Raji (cell line): Measurements from ENCODE around the gene MYO15B.

Experiments used
- POLR2A ChIP-seq: IDR thresholded peaks from 2 replicates; pipeline ENCODE4 v1.6.1; 2011; ENCODE audit warnings: low read depth, low read length, control low read depth; ENCODE audit not compliant: insufficient read depth

Gene MYO15B

DNA sequence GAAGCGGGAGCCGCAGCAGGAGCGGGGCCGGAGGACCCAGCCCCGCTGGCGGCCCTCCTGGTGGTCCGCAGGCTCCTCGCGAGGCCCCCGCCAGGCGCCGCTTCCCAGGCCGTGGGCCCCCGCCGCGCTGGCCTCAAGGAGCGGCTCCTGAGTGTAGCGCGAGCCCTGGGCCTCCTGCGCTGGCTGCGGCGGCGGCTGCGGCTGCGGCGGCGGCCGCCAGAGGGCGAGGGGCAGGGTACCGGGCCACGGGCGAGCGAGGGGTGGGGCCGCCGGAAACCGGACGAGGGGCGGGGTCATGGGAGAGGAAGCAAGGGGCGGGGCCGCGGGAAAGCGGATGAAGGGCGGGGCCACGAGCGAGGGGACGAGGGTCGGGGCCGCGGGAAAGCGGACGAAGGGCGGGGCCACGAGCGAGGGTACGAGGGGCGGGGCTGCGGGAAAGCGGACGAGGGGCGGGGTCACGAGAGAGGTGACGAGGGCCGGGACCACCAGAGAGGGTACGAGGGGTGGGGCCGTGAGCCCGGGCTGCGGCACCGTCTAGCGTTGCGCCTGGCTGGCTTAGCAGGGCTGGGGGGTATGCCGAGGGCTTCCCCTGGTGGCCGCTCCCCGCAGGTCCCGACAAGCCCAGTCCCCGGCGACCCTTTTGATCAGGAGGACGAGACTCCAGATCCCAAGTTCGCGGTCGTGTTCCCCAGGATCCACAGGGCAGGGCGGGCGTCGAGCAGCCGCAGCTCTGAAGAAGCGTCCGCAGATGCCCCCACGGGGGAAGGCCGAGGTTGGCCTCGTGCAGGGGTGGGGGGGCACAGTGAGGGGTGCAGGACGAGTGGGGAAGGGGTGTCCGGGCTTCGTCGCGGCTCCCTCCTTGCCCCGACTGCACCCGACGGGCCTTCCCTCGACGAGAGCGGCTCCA, 1.7 kb downstream of the MYO15B start:
- no peak for TF ChIP-seq POLR2A

DNA sequence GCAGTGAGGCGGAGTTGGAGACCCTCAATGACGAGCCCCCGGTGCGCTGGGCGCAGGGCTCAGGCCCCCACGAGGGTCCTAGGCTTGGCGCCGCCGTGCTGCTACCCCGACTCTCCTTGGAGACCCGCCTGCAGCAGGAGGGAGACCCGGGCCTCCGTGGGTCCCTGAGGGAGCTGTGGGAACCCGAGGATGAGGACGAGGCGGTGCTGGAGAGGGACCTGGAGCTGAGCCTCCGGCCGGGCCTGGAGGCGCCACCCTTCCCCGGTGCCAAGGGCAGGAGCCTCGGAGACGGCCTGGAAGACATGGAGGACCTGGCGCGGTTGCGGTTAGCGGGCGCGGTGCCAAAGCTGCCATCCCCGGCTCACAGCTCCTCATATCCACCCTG, 2.3 kb downstream of the MYO15B start:
- TF ChIP-seq POLR2A = no peak

DNA sequence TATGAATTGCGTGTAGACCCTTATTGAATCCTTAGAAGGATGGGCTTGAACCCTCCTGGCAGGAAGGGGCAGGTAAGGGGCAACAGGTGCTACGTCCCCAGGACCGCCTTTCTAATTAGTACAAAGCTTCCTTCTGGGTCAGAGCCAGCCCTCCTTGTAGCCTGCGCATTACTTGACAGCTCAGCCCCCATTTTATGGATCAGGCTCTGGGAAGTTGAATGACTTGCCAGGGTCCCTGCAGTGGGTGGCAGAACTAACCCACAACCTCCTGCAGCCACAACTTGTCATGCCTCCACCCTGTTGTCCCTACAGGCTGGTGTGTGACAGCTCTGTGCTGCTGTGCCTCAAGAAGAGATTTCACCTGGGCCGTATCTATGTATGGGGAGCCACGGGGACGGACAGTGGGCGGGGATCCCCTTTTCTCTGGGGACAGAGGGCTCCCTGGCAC, 2.7 kb downstream of the MYO15B start:
- no peak for TF ChIP-seq POLR2A

DNA sequence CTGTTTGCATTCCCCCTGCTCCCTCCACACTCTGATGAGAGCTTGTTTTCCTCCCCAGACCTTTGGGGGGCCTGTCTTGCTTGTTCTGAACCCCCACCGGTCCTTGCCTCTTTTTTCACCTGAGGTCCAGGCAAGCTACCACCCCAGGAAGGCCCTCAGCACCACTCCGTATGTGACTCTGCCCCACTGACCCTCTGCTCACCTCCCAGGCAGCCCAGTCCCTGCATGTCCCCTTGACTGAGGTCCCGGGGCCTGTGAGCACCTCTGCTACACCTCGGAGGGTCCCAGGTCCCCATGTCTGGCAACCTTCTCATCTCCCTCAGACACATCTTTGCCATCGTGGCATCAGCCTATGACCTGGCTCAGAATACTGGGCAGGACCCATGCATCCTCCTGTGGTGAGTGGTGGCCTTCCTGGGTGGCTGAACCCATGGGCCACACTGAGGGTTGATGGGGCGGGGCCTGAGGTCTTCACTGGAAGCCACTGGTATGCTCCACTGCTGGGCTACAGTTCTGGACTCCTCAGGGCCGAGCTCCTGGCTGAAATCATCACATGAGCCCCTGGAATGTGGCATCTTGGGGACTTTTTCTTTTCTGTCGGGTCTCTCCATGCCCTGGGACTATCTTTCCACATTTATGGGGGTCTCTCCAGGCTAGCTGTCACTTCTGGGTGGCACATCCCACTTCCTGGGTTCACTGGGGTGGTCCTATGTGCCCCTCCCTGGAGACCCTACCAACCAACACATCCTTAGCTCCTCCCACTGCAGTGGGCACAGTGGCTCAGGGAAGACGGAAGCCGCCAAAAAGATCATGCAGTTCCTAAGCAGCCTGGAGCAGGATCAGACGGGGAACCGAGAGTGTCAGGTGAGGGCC, 3.5 kb downstream of the MYO15B start:
- TF ChIP-seq POLR2A = no peak

DNA sequence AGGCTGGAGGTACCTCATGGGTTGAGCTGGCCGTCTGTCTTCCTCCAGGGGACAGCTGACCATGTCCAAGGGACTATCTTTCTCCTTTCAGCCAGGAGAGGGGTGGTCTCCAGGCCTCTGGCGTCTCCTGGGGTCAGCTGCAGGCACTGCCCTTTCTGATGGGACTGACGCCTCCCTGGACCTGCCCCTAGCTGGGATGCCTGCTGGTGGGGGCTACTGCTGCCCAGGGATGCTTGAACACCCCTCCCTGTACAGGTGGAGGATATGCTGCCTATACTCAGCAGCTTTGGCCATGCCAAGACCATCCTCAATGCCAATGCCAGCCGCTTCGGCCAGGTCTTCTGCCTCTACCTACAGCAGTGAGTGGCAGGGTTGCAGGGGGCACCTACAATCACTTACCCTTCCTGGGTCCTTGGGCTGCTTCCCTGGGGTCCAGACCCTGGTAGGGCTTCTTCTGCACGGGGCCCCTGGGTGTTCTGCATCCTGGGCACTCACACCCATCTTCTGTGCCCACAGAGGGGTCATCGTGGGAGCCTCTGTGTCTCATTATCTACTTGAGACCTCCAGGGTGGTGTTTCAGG, 4.2 kb downstream of the MYO15B start:
- no peak for TF ChIP-seq POLR2A

DNA sequence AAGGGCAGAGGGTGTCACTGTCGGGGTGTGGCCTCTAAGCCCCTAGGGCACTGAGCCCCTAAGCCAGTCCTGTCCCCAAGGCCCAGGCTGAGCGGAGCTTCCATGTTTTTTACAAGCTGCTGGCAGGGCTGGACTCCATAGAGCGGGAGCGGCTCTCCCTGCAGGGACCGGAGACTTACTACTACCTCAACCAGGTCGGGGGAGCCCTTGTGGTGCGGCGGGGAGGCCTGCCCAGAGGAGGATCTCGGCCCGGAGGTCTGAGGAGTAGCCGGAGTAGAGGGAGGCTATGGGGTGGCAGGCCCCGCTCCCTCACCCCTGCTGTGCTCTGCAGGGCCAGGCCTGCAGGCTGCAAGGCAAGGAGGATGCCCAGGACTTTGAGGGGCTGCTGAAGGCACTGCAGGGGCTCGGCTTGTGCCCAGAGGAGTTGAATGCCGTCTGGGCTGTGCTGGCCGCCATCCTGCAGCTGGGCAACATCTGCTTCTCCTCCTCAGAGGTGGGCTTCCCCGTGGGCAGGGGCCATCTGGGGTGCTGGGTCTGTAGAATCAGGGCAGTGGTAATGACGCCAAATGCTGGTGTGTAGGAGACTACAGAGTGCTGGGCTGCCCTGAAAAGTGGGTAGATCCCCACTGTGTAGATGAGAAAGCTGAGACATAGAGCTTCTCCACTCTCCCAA, 4.9 kb downstream of the MYO15B start:
- TF ChIP-seq POLR2A = no peak

DNA sequence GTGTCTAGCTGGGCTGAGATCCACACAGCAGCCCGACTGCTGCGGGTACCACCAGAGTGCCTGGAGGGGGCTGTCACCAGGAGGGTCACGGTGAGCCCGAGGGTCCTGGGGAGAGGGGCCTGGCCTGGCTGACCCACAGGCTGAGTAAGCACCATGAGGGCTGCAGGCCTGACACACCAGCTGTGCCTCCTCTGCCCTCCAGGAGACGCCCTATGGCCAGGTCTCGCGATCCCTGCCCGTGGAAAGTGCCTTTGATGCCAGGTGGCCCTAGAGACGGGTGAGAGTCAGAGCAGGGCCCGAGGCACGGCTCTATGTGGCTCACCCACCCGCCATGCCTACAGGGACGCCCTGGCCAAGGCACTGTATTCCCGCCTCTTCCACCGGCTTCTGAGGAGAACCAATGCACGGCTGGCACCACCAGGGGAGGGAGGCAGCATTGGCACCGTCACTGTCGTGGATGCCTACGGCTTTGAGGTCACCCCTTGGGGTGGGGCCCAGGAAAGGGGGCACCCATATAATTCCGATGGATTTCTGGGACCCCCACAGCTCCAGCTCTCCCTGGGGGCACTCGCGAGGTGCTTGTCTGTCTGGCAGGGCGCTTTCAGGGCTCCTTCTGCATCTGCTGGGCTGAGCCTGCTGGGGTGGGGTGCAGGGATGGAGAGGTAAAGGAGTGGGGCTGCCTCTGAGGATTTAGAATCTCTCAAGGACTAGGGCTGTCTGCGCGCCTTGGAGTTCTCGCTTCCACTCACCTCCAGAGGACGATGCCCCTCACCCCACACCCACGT, 7.1 kb downstream of the MYO15B start:
- TF ChIP-seq POLR2A = no peak

DNA sequence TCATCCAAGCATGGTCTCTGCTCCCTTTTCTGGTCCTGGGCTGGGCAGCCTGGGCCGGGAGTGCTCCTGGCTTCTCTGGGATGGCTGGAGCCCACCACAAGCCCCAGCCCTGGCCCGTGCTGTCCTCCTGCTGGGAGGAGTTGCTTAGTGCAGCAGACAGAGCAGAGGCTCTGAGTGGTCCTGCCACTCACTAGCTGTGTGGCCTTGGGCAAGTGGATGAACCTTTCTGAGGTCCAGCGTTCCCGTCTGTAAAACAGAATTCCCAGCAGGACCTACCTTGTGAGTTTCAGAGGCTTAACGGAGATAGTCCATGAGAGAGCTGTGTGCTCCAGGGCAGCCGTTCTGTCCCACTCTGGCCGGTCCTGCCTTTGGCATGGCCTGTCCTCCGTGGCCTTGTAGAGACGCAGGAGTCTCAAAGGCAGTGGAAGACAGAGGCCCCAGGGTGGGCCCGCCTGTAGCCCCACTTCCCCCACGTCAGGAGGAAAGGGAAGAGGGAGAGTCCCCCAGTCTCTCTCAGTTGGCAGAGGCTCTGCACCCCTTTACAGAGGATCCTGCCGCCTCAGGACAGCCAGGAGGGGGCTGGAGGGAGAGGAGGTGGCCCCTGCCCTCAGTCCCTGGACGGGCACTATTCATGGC, 7.8 kb downstream of the MYO15B start:
- TF ChIP-seq POLR2A = no peak

DNA sequence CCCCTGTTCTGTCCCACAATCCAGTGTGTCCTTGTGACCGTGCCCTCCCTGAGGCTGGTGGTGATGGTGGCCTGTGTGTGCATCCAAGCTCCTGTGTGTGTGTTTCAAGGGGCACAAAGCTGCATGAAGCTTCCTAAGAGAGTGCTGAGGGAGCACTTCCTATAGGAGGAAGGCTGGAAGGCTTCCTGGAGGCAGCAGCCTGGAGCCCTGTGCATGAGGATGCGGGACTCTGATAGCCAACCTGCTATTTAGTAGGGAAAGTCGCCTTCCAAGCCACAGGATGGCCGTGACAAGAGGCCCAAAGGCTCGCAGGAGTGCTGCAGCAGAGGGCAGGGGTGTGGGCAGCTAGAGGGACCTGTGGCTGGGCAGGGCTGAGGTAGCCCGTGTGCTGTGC, 8.3 kb downstream of the MYO15B start:
- TF ChIP-seq POLR2A = no peak

DNA sequence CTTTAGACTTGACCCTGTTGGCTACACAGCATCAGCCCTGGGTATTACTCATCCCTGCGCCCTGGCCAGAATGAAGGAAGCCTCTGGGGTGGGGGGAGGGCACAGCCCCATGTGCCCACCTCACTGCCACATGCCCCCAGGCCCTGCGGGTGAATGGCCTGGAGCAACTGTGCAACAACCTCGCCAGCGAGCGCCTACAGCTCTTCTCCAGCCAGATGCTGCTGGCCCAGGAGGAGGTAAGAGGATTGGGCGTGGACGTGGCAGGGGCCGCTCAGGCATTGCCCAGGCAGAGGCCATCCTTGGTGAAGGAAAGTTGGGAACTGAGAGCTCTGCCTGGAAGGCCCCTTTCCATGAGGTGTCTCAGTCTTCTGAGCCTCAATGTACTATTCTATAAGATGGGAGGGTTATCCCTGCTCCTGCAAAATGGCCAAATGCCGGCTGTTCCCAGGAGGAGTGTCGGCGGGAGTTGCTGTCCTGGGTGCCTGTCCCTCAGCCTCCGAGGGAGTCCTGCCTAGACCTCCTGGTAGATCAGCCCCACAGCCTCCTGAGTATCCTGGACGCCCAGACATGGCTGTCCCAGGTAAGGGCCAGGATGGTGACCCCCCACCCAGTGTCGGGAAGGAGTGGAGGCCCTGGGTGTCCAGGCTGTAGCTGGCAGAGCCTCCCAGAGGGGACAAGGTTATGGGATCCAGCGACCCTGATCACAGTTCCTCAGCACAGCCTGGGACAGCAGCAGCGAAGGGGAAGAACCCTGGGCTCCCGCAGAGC, 8.9 kb downstream of the MYO15B start:
- TF ChIP-seq POLR2A = no peak

DNA sequence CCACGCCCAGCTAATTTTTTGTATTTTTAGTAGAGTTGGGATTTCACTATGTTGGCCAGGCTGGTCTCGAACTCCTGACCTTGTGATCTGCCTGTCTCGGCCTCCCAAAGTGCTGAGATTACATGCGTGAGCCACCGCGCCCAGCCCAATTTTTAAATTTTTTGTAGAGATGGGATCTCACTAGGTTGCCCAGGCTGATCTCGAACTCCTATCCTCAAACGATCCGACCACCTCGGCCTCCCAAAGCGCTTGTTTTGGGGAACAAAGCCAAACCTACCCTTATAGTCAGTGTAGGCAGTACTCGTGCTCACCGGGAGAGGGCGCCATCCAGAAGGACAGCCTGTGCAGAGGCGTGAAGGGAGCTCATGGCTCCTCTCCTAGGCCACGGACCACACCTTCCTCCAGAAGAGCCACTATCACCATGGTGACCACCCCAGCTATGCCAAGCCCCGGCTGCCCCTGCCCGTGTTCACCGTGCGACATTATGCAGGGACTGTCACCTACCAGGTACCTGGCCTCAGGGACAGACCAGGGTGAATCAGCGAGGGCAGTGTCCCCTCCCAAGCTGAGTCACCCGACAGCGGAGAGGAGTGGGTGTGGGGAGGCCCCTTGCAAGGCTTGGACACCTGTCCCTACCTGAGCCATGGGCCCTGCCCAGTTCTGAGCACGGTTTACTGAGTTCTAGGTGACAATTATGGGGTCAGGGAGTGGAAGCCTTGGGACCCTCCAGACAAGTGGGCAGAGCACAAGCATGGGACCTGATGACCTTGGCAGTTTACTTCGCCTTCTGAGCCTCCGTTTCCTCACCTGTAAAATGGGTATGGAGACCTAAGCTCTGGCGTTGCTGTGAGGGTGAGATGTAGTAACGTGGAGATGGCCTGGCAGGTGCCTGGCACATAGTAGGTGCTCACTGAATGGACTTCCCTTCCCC, 13.7 kb downstream of the MYO15B start:
- no peak for TF ChIP-seq POLR2A

DNA sequence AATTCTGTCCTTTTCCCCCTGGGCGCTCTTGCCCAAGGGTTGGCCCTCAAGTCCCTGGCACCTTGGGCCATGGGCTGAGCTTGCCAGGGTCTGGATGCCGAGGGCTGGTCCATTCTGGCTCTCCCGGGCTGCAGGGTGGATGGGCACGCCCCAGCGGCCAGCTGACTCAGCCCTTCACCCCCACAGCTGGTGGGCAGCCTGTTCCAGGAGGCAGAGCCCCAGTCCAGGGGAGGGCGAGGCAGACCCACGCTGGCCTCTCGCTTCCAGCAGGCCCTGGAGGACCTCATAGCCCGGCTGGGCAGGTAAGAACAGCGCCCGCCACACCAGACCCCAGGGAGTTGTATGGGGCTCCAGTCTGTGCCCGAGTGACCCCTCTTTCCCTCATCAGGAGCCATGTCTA, 15.0 kb downstream of the MYO15B start:
- no peak for TF ChIP-seq POLR2A
